MG63 (cell line): ENCODE results near the gene PTPN3. TPM values are rescaled to one million over a fixed set of nuclear protein-coding genes. Genes with fewer than 3 reads are reported as not detected.
"Not testable (repeated sequence)": the region's sequence is repeated elsewhere in the genome, so short reads cannot be mapped to it uniquely, and the experiment has no call there.

Experiments used
- DNase-seq: peaks from one replicate; pipeline ENCODE4 v3.0.0-alpha.2; 2020
- H3K27me3 ChIP-seq: fragments of 250-450 bp; sonication (Bioruptor Pico); 2 replicates; pipeline ENCODE4 v1.5.1; 2020; ENCODE audit warnings: mild to moderate bottlenecking, moderate library complexity
- H3K36me3 ChIP-seq: fragments of 250-450 bp; sonication (Bioruptor Pico); 2 replicates; pipeline ENCODE4 v1.5.1; 2020; ENCODE audit warnings: mild to moderate bottlenecking, moderate library complexity
- H3K4me3 ChIP-seq: fragments of 250-450 bp; sonication (Bioruptor Pico); 2 replicates; pipeline ENCODE4 v1.5.1; 2020; ENCODE audit warnings: mild to moderate bottlenecking, moderate library complexity
- H3K9me3 ChIP-seq: fragments of 250-450 bp; sonication (Bioruptor Pico); 2 replicates; pipeline ENCODE4 v1.5.1; 2020; ENCODE audit warnings: mild to moderate bottlenecking, moderate library complexity
- total RNA-seq: library from RNA; depleted of rRNA; stranded (reverse); fragments of >200 nt; shearing (Covaris generic); gene quantifications from 2 replicates; pipeline ENCODE4 v1.2.3, GENCODE V29; 2014; ENCODE audit warnings: low replicate concordance

The PTPN3 gene
- total RNA-seq, 1 experiment from 2014 or later = 1.7 TPM

DNA sequence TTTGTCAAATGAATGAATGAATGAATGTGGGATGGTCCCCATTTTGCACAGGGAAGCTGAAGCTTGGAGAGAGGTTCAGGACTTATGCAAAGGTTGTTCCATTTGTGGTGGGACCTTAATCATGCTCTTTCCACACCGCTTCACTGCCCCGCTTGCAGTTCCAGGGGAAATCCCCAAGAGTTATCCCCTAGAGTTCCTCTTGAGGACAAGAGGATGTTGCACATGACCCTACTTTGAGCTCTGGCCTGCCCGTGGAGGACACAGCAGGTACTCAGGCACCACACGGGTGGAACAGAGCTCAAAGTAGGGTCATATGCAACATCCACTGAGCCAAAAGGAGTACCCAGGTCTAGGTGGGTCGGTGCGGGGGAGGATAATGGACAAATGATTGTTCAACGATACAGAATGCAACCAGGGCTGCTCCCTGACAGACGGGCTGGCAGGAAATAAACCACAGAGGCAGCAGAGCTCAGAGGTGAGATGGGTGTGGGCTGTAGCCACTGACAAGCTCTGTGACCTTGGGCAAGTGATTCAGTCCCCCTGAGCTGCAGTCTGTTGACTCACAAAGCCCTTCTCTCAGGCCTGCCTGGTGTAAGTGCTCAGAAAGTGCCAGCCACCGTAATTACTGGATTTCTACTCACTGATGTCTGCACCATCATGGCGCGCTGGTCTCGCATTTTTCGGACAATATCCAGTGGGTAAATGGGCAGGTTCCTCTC is 116.9 kb downstream of the PTPN3 start:
- H3K9me3 ChIP-seq = no peaks in the 10 kb centered on the region
- peaks cover 2% of the 10 kb centered on the region for H3K36me3 ChIP-seq
- no peak for DNase-seq
- no peak overlapping the region for H3K4me3 ChIP-seq
- H3K27me3 ChIP-seq = no peaks in the 10 kb centered on the region

DNA sequence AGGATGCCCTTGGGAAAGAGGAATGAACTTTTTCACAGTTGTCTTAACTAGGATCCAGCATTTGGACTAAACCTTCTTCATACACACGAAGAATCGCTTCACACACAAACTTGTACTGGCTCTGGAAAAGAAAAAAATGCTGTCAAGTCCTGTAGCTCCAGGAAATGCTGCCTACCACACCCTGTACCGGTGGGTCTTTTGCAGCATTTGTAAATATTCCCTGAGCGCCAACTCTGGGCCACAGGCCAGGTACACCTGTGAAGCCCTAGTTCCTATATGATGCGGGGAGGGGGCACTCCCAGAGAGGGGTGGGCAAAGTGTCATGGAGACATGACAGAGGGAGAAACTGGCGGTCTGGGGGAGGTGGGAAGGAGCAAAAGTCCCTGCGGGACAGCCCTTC is 118.6 kb downstream of the PTPN3 start:
- DNase-seq = no peak
- no peaks in the 10 kb centered on the region; the same call in none of the 2 replicates for H3K36me3 ChIP-seq
- H3K27me3 ChIP-seq = no peaks in the 10 kb centered on the region
- no peak overlapping the region for H3K4me3 ChIP-seq
- no peaks in the 10 kb centered on the region for H3K9me3 ChIP-seq

DNA sequence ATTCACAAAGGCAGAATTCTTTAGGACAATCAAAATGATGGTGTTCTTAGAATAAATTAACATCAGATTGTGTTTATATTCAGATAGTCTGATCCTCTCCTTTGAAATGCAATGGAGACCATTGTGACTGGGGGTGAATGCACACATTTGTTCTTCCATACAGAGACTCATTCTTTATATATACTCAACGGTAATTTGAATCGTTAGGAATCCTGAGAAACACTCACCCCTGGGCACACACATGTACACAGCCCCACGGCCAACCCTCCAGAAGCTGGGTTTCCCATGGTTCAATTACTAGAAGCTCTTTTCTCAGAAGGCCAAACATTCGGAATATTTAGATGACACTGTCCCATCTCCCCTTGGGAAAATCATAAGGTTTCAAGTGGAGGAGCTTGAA is 119.8 kb downstream of the PTPN3 start:
- no peak for DNase-seq
- Histone ChIP-seq H3K36me3 (no peaks in the 10 kb centered on the region; the same call in none of the 2 replicates), H3K9me3 (no peaks in the 10 kb centered on the region), H3K4me3 (no peak overlapping the region), H3K27me3 (no peaks in the 10 kb centered on the region)

DNA sequence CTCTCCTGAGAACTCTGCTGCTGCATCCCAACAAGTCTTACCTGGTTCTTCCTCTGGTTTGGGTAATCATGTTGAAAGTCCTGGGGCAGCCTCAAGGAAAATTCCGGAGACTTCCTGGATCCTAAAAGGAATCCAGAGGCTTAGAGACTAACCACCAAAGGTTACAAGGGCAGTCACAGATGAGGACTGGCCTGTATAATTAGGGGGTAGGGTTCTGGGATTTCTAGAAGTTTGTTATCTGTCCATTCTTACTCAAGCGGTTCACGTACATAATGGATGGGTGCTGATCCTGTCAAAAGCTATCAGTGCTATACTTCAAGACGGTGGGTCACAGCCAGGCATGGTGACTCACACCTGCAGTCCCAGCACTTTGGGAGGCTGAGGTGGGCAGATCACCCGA is 125.9 kb downstream of the PTPN3 start:
- H3K27me3 ChIP-seq = no peaks in the 10 kb centered on the region
- no peaks in the 10 kb centered on the region for H3K9me3 ChIP-seq
- no peaks in the 10 kb centered on the region for H3K36me3 ChIP-seq
- no peak overlapping the region for H3K4me3 ChIP-seq
- DNase-seq = no peak

DNA sequence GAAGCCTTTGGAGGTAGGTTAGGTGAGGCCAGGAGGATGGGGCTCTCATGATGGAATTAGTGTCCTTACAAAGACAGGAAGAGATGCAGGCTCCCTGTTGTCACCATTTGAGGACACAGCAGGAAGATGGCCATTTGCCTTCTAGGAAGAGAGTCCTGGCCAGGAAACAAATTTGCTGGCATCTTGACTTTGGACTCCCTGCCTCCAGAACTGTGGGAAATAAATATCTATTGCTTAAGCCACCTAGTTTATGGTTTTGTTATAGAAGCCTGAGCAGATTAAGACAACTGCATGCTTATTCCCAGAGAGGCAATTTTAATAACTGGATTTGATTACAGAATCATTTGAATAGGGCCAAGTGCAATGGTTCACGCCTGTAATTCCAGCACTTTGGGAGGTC is 126.7 kb downstream of the PTPN3 start:
- no peaks in the 10 kb centered on the region for H3K36me3 ChIP-seq
- H3K4me3 ChIP-seq = no peak overlapping the region
- no peaks in the 10 kb centered on the region for H3K27me3 ChIP-seq
- DNase-seq = no peak
- no peaks in the 10 kb centered on the region for H3K9me3 ChIP-seq

DNA sequence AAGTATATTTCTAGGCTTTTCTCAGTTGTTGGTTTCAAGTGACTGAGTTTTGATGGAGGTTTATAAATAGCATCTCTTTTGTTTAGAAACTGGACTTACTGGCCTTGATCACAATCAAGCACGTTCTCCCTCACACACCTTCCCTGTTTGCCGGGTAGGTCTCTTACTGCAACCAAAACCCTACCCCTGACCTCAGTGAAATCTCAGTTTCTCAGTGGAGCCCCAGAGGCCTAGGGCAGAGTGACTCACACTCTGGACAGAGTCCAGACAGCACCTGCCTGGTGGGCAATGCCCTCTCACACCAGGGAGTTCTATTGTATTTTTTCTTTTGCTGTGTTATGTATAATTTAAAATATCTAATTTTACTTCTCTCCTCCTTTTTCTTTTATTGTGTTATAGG is 128.8 kb downstream of the PTPN3 start:
- Histone ChIP-seq H3K36me3 (no peaks in the 10 kb centered on the region), H3K9me3 (no peaks in the 10 kb centered on the region), H3K27me3 (no peaks in the 10 kb centered on the region), H3K4me3 (no peak overlapping the region)
- DNase-seq = no peak

DNA sequence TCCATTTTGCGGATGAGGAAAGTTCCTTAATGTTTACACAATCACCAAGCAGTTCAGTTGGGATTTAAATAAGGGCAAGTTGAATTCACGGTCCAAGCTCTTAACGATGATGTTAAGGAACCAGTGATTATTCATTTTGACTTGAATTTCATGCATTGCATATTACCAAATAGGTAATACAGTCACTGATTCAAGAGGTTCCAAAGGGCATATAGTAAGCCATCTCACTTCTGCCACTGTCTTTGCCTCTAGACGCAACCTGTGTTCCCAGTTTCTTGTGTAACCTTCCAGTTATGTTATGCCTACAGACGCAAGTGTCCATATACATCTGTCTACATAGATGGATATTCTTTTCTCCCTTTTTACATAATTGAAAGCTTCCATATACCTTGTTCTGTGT is 137.3 kb downstream of the PTPN3 start:
- Histone ChIP-seq H3K36me3 (no peaks in the 10 kb centered on the region), H3K27me3 (0 out of 2 replicates have a peak, but pooled peaks cover 2% of the 10 kb centered on the region), H3K4me3 (no peak overlapping the region), H3K9me3 (no peaks in the 10 kb centered on the region)
- DNase-seq = no peak

DNA sequence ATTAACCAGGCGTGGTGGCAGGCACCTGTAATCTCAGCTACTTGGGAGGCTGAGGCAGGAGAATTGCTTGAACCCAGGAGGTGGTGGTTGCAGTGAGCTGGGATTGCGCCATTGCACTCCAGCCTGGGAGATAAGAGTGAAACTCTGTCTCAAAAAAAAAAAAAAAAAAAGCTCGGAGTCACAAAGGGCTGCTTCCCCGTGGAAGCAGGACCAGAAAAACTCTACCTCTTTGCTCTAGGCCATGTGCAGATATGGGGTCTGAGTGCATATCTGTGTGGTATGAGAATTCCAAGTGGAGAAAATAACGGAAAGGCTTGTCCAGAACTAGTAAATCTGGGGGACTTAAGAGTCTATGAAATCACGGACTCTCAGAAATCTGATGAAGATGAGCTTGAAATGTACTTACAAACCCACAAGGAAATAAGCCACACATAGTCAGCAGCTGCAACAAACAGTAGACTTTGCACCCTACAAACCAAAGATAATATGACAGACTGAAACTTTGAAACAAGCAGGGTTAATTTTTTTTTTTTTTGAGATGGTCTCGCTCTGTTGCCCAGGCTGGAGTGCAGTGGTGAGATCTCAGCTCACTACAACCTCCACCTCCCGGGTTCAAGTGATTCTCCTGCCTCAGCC is 139.0 kb downstream of the PTPN3 start:
- not testable (repeated sequence) for H3K9me3 ChIP-seq, H3K4me3 ChIP-seq, DNase-seq, H3K27me3 ChIP-seq, H3K36me3 ChIP-seq

DNA sequence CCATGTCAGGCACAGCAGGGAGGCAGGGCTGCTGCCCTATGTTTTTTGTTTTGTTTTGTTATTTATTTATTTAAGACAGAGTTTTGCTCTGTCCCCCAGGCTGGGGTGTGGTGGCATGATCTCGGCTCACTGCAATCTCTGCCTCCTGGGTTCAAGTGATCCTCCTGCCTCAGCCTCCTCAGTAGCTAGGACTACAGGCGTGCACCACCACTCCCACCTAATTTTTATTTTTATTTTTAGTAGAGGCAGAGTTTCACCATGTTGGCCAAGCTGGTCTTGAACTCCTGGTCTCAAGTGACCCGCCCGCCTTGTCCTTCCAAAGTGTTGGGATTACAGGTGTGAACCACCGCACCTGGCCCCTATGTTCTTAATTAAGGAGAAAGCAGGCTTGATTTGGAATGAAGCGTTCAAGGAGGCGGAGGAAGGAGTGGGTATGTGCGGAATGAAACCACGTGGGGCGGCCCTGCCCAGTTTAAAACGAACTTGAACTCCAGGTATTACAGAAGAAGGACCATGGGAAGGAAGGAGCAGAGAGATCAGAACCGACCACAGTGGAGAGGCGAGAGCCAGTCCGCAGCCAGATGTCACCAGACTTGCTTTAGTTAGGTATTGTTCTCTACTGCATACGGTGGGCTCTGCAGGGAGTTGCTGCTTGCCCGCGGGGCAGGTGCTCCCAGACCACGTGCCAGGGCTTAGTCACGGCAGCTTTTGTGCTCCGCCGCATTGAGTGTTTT is 142.4 kb downstream of the PTPN3 start:
- no peak overlapping the region for H3K4me3 ChIP-seq
- no peaks in the 10 kb centered on the region for H3K36me3 ChIP-seq
- no peak for DNase-seq
- H3K27me3 ChIP-seq = no peaks in the 10 kb centered on the region
- H3K9me3 ChIP-seq = no peaks in the 10 kb centered on the region

DNA sequence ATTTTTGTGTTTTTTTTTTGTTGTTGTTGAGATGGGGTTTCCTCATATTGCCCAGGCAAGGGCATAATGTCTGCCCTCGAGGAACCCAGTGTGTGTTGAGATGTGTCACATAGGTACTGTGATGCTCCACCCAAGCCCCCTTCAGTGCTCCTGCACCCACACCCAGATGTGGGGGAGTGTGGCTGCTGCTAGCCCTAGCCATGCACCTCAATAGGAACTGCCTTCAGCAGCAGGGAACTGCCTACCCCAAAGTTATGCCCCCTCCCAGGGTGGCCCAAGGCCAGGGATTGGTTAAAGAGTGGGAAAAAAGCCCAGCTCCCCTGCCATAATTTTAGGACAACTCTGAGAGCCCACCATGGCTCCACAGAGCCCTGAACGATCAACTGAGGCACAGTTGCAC is 143.9 kb downstream of the PTPN3 start:
- Histone ChIP-seq H3K4me3 (no peak overlapping the region), H3K9me3 (no peaks in the 10 kb centered on the region), H3K36me3 (no peaks in the 10 kb centered on the region), H3K27me3 (no peaks in the 10 kb centered on the region)
- no peak for DNase-seq

DNA sequence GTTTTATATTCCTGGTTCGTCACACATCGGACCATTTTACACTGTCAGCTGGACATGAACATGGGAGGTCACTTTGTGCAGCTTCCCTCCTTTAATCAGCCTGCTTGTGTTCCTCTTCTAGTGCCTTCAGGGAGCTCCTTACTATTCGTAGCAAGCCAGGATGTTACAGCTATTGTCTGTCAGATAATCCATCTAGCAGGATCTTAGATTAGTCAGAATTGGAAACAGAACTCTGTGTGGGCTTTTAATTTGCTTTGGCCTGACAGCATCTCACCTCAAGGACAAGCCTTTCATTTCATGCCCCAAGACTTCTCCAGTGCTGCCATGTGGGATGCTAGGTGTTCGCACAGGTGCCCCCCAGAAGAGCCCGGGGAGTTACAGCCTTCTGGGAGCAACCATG is 147.1 kb downstream of the PTPN3 start:
- Histone ChIP-seq H3K4me3 (no peak overlapping the region), H3K36me3 (no peaks in the 10 kb centered on the region), H3K27me3 (no peaks in the 10 kb centered on the region), H3K9me3 (no peaks in the 10 kb centered on the region)
- no peak for DNase-seq

DNA sequence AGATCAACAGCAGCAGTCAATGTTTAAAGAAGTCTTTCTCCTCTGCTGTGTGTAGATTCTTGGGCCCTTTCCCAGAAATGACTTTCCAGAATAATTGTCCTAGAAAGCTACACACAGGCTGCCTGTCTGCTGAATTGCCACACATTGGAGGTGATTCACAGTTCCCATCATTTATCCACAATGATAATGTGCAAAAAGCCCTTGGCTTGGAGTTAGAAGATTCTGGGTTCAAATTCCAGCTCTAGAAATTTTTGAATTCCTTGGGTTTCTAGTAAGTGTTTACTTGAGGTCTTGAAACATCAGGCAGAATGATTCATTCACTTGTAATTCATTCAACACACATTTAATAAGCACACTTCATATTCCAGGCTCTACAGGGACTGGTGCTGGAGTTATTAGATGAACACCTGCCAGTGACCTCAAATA is 148.7 kb downstream of the PTPN3 start:
- H3K36me3 ChIP-seq = no peaks in the 10 kb centered on the region
- H3K9me3 ChIP-seq = no peaks in the 10 kb centered on the region
- no peaks in the 10 kb centered on the region for H3K27me3 ChIP-seq
- DNase-seq = peak; percentile 68
- no peak overlapping the region for H3K4me3 ChIP-seq

DNA sequence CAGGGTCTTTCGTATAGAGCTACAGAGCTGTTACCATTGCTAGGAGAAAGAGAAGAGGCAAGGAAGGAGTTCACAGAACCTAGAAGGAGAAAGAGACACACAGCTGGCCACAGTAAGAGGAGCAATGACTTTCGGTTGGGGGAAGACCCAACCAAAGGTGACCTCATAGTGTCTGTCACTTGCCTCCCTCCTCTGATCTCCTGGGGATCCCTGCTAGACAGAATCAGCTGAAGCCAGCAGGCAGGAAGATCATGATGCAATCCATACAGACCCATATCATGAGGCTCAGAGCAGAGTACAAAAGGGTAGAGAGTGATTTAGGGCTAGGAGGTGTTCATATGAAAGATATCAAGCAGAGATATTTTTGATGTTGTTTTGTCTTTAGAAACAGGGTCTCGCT is 151.2 kb downstream of the PTPN3 start:
- no peaks in the 10 kb centered on the region for H3K9me3 ChIP-seq
- H3K36me3 ChIP-seq = no peaks in the 10 kb centered on the region
- H3K27me3 ChIP-seq = no peaks in the 10 kb centered on the region
- no peak for DNase-seq
- no peak overlapping the region for H3K4me3 ChIP-seq

DNA sequence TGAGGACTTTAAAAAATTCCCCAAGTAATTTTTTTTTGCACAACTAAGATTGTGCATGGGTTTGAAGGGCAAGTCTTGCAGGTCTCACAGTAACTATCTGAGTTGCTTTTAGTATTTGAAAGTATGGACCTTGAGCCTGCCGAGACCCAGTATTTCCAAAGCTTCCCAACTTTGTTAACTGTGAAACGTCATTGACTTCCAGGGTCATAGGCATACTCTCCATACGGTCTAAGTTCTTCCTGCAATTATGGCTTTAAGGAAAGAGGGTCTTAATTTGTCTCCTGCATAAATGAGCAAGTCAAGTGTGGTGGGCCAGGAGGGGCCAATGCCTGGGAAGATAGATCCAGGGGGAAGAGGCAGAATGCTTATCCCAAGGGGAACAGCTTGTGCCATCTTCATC is 153.2 kb downstream of the PTPN3 start:
- DNase-seq = no peak
- Histone ChIP-seq H3K4me3 (no peak overlapping the region), H3K36me3 (no peaks in the 10 kb centered on the region), H3K9me3 (no peaks in the 10 kb centered on the region), H3K27me3 (no peaks in the 10 kb centered on the region)

DNA sequence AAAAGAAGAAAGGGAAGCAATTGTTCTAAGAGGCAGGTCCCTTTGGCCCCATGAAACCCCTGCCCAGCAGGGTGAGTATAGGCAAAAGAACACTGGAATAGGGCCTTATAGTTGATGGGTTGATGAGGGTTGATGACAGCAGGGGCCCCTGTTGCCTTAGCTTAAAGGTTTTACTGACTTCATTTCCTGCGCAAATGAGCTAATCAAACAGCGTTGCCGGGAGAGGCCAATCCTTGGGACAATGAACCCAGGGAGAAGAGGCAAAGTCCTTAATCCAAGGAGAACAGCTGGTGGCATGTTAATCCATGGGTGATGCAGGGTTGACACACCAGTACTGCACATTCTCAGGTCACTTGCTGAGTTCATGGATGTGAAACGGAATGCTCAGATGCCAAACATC is 155.2 kb downstream of the PTPN3 start:
- H3K4me3 ChIP-seq = no peak overlapping the region
- no peaks in the 10 kb centered on the region for H3K9me3 ChIP-seq
- DNase-seq = no peak
- no peaks in the 10 kb centered on the region for H3K27me3 ChIP-seq
- no peaks in the 10 kb centered on the region for H3K36me3 ChIP-seq

DNA sequence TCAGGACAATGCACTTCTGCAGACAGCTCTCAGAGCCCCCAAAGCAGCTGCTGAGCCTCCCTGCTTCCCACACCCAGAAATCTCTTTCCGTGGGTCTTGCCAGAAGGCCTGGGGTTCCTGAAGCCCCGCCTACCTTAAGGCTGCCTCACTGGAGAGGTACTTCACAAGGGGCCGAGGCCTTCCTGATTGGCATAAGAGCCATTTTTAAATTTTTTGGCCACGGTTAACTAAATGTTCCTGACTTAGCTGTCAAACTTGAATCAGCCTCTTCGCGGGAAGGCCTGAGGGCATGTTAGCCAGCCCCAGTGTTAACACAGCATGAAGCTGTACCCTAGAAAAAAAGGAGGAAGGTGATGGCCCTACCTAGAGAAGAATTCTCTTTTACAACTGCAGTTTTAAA is 156.5 kb downstream of the PTPN3 start:
- DNase-seq = no peak
- H3K36me3 ChIP-seq = no peaks in the 10 kb centered on the region
- no peaks in the 10 kb centered on the region for H3K9me3 ChIP-seq
- H3K27me3 ChIP-seq = no peaks in the 10 kb centered on the region
- H3K4me3 ChIP-seq = no peak overlapping the region

DNA sequence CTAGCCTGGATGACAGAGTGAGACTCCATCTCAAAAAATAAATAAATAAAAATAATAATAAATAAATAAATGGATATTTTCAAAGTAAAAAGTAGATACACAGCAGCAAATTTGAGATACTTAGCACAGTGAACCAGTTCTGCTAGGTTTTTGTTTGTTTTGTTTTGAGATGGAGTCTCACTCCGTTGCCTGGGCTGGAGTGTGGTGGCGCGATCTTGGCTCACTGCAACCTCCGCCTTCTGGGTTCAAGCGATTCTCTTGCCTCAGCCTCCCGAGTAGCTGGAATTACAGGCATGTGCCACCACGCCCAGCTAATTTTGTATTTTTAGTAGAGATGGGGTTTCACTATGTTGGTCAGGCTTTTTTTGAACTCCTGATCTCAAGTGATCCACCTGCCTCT is 157.1 kb downstream of the PTPN3 start:
- not testable (repeated sequence) for H3K4me3 ChIP-seq, H3K36me3 ChIP-seq, DNase-seq, H3K9me3 ChIP-seq, H3K27me3 ChIP-seq

DNA sequence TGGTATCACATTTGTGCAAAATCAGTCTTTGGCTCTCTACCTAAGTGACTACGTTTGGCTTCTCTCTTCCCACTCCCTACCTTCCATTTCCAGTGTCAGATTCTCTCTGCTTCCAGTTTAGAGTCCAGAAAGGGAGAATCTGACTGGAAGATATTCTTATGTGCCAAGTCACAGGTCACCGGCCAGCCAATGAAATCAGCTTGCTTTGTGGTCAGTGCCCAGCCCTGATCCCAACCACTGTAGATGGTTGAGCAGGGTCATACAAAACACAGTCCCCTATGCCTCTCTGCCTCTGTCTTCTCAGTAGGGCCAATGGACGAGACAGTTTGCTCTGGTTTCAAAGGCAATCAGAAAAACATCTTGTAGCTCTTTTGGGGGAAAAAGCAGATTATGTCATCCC is 161.7 kb downstream of the PTPN3 start:
- Histone ChIP-seq H3K36me3 (no peaks in the 10 kb centered on the region), H3K27me3 (no peaks in the 10 kb centered on the region), H3K9me3 (no peaks in the 10 kb centered on the region), H3K4me3 (no peak overlapping the region)
- no peak for DNase-seq
